GM12891 (cell line): Measurements from ENCODE around the gene TUBGCP4.

Experiments
- POLR2A ChIP-seq: IDR thresholded peaks from 2 replicates; pipeline ENCODE4 v1.6.1; 2011; ENCODE audit warnings: low read depth, low read length, control low read depth
- POLR2AphosphoS5 ChIP-seq: IDR thresholded peaks from 2 replicates; pipeline ENCODE4 v1.6.1; 2011; ENCODE audit warnings: low read depth, low read length, control low read depth
- SPI1 ChIP-seq: IDR thresholded peaks from 2 replicates; pipeline ENCODE4 v1.6.1; 2011; ENCODE audit warnings: low read depth, low read length, control low read depth
- TAF1 ChIP-seq: IDR thresholded peaks from 2 replicates; pipeline ENCODE4 v1.6.1; 2011; ENCODE audit warnings: low read depth, low read length, control low read depth

DNA sequence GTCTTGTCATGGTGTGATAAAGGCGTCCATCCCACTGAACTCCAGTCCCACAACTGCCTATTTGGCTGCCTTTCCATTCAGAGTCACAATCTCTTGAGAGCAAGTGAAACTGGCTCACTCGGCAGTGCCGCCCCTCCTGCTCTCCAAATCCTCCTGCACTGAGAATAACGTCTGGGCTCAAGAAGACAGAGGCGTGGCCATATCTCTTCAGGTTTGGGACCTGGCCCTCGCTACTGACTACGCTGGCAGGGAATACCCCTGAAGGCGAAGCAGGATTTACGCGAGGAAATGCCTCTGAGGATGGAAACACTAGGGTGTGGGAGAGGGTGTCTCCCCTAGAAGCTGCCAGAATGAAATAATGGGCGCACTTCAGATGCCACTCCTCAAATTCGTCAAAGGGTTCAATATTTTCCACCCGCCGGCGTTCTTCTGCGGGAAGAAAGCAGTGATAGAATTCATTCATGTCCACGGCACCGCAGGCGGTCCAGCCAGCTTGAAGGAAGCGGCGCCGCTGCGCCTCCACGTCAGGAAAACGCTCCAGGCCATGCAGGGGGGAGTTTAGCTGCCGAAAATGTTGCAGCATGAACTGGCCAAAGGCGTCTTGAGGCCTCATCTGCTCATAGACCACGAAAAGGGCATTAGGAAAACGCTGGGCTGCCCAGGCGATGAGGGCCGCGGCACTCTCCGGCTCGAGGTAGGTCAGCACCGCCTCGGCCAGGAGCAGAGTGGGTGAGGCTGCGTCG, 41.5 kb upstream of the TUBGCP4 start:
- TF ChIP-seq POLR2A, result no peak
- no peak for TF ChIP-seq POLR2AphosphoS5
- no peak for TF ChIP-seq TAF1
- TF ChIP-seq SPI1, result no peak
